Prostate gland (tissue), 2 donors: ENCODE results near the gene ADORA2A.

ENCODE experiments used
- POLR2A ChIP-seq: fragments of 450-650 bp; IDR thresholded peaks from one replicate; pipeline ENCODE4 v1.6.1; 2016; ENCODE audit warnings: antibody characterized with exemption, mild to moderate bottlenecking
- TF ChIP-seq, protein P1 (sequence below), 4 experiments: fragments of 200-600 bp in 2 of 4; fragments of 450-650 bp in 2 of 4; sonication (generic) in 2 of 4; IDR thresholded peaks; 1 replicate in 3 of 4; 2 replicates in 1 of 4; pipeline ENCODE4 v1.5.1; 2016 to 2019; ENCODE audit warnings: antibody characterized with exemption in 4 of 4, mild to moderate bottlenecking in 2 of 4, moderate library complexity in 2 of 4

DNA sequence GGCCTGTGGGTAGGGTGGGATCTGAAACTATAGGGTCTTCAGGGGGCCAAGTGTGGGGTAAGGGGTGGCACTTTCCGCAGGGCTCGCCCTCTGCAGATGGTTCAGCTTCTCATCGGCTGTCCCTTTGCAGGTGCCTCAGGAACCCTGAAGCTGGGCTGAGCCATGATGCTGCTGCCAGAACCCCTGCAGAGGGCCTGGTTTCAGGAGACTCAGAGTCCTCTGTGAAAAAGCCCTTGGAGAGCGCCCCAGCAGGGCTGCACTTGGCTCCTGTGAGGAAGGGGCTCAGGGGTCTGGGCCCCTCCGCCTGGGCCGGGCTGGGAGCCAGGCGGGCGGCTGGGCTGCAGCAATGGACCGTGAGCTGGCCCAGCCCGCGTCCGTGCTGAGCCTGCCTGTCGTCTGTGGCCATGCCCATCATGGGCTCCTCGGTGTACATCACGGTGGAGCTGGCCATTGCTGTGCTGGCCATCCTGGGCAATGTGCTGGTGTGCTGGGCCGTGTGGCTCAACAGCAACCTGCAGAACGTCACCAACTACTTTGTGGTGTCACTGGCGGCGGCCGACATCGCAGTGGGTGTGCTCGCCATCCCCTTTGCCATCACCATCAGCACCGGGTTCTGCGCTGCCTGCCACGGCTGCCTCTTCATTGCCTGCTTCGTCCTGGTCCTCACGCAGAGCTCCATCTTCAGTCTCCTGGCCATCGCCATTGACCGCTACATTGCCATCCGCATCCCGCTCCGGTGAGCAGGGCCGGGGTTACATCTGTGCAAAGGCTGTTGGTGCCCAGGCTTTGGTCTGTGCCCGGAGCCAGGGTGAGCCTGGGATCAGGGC lies 5.8 kb downstream of the ADORA2A start:
- TF ChIP-seq, protein P1, sequence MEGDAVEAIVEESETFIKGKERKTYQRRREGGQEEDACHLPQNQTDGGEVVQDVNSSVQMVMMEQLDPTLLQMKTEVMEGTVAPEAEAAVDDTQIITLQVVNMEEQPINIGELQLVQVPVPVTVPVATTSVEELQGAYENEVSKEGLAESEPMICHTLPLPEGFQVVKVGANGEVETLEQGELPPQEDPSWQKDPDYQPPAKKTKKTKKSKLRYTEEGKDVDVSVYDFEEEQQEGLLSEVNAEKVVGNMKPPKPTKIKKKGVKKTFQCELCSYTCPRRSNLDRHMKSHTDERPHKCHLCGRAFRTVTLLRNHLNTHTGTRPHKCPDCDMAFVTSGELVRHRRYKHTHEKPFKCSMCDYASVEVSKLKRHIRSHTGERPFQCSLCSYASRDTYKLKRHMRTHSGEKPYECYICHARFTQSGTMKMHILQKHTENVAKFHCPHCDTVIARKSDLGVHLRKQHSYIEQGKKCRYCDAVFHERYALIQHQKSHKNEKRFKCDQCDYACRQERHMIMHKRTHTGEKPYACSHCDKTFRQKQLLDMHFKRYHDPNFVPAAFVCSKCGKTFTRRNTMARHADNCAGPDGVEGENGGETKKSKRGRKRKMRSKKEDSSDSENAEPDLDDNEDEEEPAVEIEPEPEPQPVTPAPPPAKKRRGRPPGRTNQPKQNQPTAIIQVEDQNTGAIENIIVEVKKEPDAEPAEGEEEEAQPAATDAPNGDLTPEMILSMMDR (IDR thresholded peaks at IDR 0.05): no peak
- TF ChIP-seq POLR2A: no peak
